ENCODE measurements around the gene FCHSD2. TPM values are rescaled to one million over a fixed set of nuclear protein-coding genes. Genes with fewer than 3 reads are reported as not detected.

FCHSD2 gene
- total and polyA plus RNA-seq, 2 of the 13 experiments (the other 11 are each of a cell fraction or from before 2014, with no cell fraction given) = 20.5 to 24.8 TPM

- TF ChIP-seq, protein P1, sequence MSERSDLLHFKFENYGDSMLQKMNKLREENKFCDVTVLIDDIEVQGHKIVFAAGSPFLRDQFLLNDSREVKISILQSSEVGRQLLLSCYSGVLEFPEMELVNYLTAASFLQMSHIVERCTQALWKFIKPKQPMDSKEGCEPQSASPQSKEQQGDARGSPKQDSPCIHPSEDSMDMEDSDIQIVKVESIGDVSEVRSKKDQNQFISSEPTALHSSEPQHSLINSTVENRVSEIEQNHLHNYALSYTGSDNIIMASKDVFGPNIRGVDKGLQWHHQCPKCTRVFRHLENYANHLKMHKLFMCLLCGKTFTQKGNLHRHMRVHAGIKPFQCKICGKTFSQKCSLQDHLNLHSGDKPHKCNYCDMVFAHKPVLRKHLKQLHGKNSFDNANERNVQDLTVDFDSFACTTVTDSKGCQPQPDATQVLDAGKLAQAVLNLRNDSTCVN (CRISPR knock-in tag; IDR thresholded peaks at IDR 0.05; ENCODE audit: borderline replicate concordance) = peak; percentile 99
- TF ChIP-seq ZNF552 (CRISPR knock-in tag; IDR thresholded peaks at IDR 0.05; ENCODE audit: borderline replicate concordance) = no peak
- no peak for TF ChIP-seq ZNF773 (CRISPR knock-in tag; IDR thresholded peaks at IDR 0.05; ENCODE audit: borderline replicate concordance)
- no peak for TF ChIP-seq SRSF4 (IDR thresholded peaks at IDR 0.05; ENCODE audit: low read depth, low read length, poor library complexity, severe bottlenecking)
- no peak for TF ChIP-seq AFF4 (CRISPR knock-in tag; IDR thresholded peaks at IDR 0.05)
- TF ChIP-seq SP1 (IDR thresholded peaks at IDR 0.05) = no peak
- no peak for TF ChIP-seq SP1 (CRISPR knock-in tag; IDR thresholded peaks at IDR 0.05)
- no peak for TF ChIP-seq PITX1 (CRISPR knock-in tag; IDR thresholded peaks at IDR 0.05)
- no peak for TF ChIP-seq HOXA9 (CRISPR knock-in tag; IDR thresholded peaks at IDR 0.05; ENCODE audit: borderline replicate concordance)
- TF ChIP-seq, protein P2, sequence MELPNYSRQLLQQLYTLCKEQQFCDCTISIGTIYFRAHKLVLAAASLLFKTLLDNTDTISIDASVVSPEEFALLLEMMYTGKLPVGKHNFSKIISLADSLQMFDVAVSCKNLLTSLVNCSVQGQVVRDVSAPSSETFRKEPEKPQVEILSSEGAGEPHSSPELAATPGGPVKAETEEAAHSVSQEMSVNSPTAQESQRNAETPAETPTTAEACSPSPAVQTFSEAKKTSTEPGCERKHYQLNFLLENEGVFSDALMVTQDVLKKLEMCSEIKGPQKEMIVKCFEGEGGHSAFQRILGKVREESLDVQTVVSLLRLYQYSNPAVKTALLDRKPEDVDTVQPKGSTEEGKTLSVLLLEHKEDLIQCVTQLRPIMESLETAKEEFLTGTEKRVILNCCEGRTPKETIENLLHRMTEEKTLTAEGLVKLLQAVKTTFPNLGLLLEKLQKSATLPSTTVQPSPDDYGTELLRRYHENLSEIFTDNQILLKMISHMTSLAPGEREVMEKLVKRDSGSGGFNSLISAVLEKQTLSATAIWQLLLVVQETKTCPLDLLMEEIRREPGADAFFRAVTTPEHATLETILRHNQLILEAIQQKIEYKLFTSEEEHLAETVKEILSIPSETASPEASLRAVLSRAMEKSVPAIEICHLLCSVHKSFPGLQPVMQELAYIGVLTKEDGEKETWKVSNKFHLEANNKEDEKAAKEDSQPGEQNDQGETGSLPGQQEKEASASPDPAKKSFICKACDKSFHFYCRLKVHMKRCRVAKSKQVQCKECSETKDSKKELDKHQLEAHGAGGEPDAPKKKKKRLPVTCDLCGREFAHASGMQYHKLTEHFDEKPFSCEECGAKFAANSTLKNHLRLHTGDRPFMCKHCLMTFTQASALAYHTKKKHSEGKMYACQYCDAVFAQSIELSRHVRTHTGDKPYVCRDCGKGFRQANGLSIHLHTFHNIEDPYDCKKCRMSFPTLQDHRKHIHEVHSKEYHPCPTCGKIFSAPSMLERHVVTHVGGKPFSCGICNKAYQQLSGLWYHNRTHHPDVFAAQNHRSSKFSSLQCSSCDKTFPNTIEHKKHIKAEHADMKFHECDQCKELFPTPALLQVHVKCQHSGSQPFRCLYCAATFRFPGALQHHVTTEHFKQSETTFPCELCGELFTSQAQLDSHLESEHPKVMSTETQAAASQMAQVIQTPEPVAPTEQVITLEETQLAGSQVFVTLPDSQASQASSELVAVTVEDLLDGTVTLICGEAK (IDR thresholded peaks at IDR 0.05) = no peak
- TF ChIP-seq, protein P2 (CRISPR knock-in tag; IDR thresholded peaks at IDR 0.05) = no peak
- no peak for TF ChIP-seq ATF3 (CRISPR knock-in tag; IDR thresholded peaks at IDR 0.05)
- no peak for TF ChIP-seq ZNF333 (CRISPR knock-in tag; IDR thresholded peaks at IDR 0.05; ENCODE audit: borderline replicate concordance)
- no peak for TF ChIP-seq ZC3H13 (CRISPR knock-in tag; IDR thresholded peaks at IDR 0.05)
- no peak for TF ChIP-seq CEBPG (CRISPR knock-in tag; IDR thresholded peaks at IDR 0.05)
- no peak for TF ChIP-seq DBP (CRISPR knock-in tag; IDR thresholded peaks at IDR 0.05; ENCODE audit: not compliant biosample characterization)
These were observed 35.3 kb upstream of the FCHSD2 start (continued) for GRCh38 chr11:73177380-73177777.
